ELF-1 (cell line): ENCODE measurements around the gene OR5L2.
A peak's percentile ranks its signal among the peaks of the same experiment; 100 is the strongest.
"Not testable (repeated sequence)": the region's sequence is repeated elsewhere in the genome, so short reads cannot be mapped to it uniquely, and the experiment has no call there.

ENCODE experiments used
- DNase-seq: peaks from one replicate; pipeline ENCODE4 v3.0.0-alpha.2; 2016; ENCODE audit warnings: low read depth, low spot score

Gene OR5L2

DNA sequence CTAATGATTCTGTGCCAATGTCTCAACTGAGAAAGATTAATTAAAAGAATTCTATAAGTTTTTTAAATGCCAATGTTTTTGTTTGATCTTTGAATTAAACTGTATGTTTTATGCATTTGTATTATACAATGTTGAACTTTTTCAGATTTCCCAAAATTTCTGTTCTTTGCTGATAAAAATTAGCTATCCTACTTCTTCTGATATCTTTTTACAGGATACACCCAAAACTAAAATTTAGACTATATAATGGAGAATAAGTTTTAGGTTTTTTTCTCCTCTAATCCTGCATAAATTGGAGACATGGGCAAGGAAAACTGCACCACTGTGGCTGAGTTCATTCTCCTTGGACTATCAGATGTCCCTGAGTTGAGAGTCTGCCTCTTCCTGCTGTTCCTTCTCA lies at the start of gene OR5L2:
TSS of gene OR5L2 (plus strand) at position 301 of the 400 bp plus-strand sequence. CDS start at position 301, 0 bp downstream.
- no peak for DNase-seq

DNA sequence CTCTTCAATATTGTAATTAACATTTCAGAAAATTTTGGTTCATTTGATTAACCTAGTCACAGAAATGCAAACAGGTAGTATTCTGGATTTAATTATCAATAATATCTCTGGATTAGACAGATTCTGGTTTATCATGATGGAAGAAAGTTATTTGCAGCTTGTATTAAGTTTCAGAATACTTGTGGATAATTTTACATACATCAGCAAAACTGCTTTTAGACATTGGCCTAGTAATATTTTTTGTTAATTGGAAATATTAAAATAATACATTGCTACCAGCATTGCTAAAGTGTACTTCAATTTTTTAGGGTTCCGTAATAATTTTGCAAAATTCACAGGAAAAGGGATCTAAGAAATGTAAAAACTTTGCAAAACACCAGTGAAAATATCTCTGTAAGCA lies 35.4 kb upstream of the OR5L2 start:
- no peak for DNase-seq

- no peak for DNase-seq
These were observed 33.7 kb upstream of the OR5L2 start for GRCh38 chr11:55793321-55793720.

GRCh38 chr11:55795256-55795655 lies 31.8 kb upstream of the OR5L2 start, which contains the start of gene OR5D14:
TSS of gene OR5D14 (plus strand) at chr11:55795556. CDS start at chr11:55795556, 0 bp downstream.
- DNase-seq = no peak

DNA sequence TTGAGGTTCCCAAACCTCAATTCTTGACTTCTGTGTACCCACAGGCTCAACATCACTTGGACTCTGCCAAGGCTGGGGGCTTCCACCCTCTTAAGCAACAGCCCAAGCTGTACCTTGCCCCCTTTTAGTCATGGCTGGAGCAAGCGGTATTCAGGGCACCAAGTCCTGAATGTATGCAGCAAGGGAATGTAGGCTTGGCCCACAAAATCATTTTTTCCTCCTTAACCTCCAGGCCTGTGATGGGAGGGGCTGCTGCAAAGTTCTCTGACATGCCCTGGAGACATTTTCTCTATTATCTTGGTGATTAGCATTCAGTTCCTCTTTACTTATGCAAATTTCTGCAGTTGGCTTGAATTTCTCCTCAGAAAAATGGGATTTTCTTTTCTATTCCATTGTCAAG lies 20.8 kb upstream of the OR5L2 start:
- DNase-seq = no peak

DNA sequence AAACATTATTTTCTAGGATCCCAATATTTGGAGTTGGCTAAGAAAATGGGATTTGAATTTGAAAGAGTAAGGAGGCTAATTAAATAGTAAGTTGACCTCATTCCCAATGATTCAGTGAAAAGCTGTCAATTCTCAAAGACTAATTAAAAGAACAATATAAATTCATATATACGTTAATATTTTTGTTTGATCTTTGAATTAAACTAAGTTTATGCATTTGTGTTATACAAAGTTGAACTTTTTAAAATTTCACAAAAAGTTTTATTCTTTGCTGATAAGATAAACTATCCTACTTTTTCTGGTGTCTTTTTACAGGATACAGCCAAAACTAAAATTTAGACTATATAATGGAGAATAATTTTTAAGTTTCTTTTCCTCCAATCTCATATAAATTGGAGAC lies 16.0 kb upstream of the OR5L2 start, which contains the start of gene OR5L1:
TSS of gene OR5L1 (plus strand) at position 301 of the 400 bp plus-strand sequence. CDS start 100 bp downstream, outside the sequence.
- DNase-seq = no peak

- DNase-seq = no peak
These were observed 7.7 kb upstream of the OR5L2 start, which contains the start of gene OR5D18 for GRCh38 chr11:55819330-55819729. TSS of gene OR5D18 (plus strand) at chr11:55819630. CDS start at chr11:55819630, 0 bp downstream.

DNA sequence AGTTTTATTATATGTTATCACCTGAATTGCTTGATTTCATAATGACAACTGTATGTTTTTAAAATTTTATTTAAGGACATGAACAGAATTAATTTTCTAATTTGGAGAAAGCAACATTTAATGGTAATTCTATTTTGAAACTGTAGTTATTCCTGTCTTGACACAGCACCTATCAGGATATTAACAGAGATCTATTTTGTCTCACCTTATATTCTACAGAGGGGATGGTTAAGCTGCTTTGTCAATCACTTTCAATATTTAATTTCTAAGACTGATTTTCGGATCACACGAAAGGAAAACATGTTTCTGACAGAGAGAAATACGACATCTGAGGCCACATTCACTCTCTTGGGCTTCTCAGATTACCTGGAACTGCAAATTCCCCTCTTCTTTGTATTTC lies 11.4 kb downstream of the OR5L2 start, which contains the start of gene OR5D16:
TSS of gene OR5D16 (plus strand) at position 301 of the 400 bp plus-strand sequence. CDS start at position 301, 0 bp downstream.
- DNase-seq = no peak

DNA sequence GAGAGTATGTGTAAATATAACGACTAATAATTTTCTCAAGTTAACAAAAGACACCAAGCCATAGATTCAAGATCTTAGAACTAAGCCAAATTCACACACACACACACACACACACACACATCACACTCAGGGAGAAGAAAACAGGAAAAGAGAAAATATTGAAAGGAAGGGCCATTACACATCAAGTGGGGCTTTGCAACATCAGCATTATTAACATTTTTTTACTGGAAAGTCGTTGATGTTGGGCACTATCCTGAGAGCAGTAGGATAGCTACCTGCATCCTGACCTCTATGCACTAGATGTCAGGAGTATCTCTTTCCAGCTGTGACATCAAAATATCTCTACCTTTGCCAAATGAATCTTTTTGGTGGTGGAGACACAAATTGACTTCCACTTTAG lies 20.4 kb downstream of the OR5L2 start:
- DNase-seq = no peak

DNA sequence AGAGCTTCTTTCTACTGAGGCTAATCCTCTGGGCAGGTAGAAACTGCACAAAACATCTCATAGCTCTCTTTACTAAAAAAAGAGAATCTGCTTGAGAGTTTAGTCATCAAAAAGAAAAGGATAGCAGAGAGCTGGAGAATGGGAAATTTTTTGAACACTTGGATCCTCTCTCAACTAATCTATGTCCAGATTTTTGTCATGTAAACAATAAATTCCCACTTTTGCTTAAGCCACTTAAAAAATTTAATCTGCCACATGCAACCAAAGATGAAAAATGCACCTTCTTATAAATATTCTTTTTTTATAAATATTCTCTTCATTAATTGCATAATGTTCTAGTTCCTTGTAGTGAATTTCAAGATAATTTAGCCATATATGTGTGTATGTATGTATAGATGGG lies 22.0 kb downstream of the OR5L2 start:
- DNase-seq = no peak

DNA sequence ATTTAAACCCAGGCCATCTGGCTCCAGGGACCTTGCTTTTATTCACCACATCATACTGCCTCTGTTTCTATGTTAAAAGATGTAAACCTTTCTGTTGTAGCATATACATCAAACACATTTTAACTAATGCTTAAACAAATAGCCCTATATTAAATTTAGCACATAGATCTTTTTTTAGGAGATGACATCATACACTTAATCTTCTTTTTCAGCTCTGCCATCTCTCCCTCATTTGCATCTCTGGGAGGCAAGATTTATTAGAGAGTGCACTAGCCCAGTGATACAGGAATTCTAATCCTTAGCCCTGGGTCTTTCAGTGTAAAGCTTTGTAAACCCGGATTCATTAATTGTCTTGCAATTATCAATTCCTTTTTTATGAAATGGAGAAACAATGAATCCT lies 25.1 kb downstream of the OR5L2 start:
- no peak for DNase-seq

DNA sequence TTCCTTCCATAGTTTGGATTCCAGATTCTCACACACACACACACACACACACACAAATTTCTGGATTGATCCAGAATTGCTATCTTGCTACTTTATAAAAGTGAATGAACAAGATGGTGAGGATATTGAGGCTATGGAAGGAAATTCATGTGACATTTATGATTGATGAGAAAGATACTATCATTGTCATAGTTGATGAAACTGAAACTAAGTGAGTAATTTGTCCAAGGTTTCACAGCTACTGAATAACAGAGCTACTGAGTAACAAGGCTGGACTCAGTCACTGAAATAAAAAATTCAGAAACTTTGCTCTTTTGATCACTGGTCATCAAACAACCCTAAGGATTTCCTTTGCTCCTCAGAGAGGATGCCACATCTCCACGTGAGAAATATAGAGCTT lies 27.7 kb downstream of the OR5L2 start:
- no peak for DNase-seq

GRCh38 chr11:55867354-55867753 lies 40.3 kb downstream of the OR5L2 start:
- not testable (repeated sequence) for DNase-seq

GRCh38 chr11:55872731-55873130 lies 45.7 kb downstream of the OR5L2 start:
- DNase-seq = peak; percentile 84

DNA sequence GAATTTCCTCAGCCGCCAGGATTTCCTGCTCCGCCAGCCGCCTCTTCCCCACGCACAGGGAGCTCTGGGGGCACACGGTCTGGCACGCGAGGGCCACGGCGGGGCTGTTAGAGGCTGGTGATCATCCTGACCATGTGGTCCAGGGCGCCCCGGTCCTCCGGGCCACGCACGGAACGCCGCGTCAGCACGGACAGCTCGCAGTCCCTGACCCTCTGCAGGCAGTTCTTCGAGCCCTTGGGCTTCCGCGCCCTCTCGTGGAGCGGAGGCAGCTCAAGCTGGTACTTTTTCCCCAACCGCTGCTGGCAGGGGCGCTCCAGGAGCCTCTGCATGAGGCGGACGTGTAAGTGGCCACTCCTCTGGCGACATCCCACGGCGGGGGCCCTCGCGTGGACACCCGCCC lies 46.1 kb downstream of the OR5L2 start:
- peak; percentile 59 for DNase-seq
